ENCODE measurements around the gene SGTA. TPM values are rescaled to one million over a fixed set of nuclear protein-coding genes. Genes with fewer than 3 reads are reported as not detected.

Gene SGTA
- total RNA-seq, 1 donor from 2014 or later = 38.5 TPM

- intact Hi-C loops (cut with DNase I) = no loop called here
- ATAC-seq = no peak
- DNase-seq (ENCODE audit: low spot score) = no peak
Observed at GRCh38 chr19:2734589-2735288, 48.3 kb downstream of the SGTA start.

- intact Hi-C loops (cut with DNase I) = no loop called here
- ATAC-seq = no peak
- no peak for DNase-seq (ENCODE audit: low spot score)
Observed at GRCh38 chr19:2733930-2734588, 49.0 kb downstream of the SGTA start.

DNA sequence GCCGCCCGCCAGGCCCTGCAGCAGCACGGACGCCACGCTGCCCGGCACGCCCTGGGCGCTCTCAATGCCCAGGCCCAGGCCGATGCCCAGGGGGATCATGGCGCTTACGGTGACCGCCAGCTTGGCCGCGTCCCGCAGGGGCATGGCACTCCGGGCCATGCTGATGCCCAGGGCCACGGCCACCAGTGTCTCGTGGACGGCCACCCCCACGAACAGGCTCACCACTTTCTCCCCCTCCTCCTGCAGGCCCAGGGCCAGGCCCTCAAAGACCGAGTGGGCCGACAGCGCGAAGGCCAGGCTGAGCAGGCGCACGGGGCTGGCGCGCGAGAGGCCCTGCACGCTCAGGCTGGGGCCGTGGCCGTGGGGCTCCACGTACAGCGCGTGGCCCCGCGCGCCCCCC lies 50.2 kb downstream of the SGTA start:
- ATAC-seq (no peak), DNase-seq (ENCODE audit: low spot score) (no peak)
- intact Hi-C loops (cut with DNase I) = no loop called here

- intact Hi-C loops (cut with DNase I) = no loop called here
- DNase-seq (ENCODE audit: low spot score) (no peak), ATAC-seq (no peak)
Observed at GRCh38 chr19:2732157-2732725, 50.8 kb downstream of the SGTA start.

GRCh38 chr19:2731181-2731995 lies 51.7 kb downstream of the SGTA start:
- intact Hi-C loops (cut with DNase I) = no loop called here
- no peak for ATAC-seq
- no peak for DNase-seq (ENCODE audit: low spot score)

GRCh38 chr19:2729943-2730818 lies 52.9 kb downstream of the SGTA start:
- intact Hi-C loops (cut with DNase I) = no loop called here

DNA sequence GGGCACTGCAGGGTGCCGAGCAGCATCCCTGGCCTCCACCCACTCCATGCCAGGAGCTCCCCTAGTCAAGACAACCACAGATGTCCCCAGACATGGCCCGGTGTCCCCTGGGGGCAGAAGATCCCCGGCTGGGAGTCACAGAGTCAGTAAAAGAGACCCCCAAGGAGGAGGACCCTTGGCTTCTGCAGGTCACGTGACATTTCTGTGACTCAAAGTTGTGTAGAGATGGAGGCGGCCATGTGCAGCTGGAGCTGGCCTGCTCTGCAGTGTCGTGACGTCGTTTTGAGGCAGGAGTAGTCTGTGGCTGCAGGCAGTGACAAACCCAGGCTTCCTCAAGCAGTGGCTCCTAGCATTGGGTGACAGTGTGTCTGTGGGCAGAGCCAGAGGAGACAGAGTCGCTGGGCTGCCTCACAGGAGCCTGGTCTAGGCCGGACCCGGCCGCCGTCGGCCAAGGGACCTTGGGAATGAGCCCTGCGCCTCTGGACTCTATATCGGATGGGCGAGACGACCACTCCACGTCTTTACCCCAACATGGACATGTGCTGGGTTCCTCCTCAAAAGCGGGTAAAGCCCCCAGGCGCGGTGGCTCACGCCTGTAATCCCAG lies 54.2 kb downstream of the SGTA start:
- intact Hi-C loops (cut with DNase I) = no loop called here
- ATAC-seq (no peak), DNase-seq (ENCODE audit: low spot score) (no peak)

More at GRCh38 chr19:2729943-2730818, 52.9 kb downstream of the SGTA start:
- DNase-seq (ENCODE audit: low spot score) = no peak
- no peak for ATAC-seq

- intact Hi-C loops (cut with DNase I) = no loop called here
- DNase-seq (ENCODE audit: low spot score) (no peak), ATAC-seq (no peak)
Observed at GRCh38 chr19:2727640-2727944, 55.5 kb downstream of the SGTA start.

GRCh38 chr19:2726904-2727639 lies 56.0 kb downstream of the SGTA start:
- ATAC-seq = no peak
- intact Hi-C loops (cut with DNase I) = no loop called here
- DNase-seq (ENCODE audit: low spot score) = no peak

DNA sequence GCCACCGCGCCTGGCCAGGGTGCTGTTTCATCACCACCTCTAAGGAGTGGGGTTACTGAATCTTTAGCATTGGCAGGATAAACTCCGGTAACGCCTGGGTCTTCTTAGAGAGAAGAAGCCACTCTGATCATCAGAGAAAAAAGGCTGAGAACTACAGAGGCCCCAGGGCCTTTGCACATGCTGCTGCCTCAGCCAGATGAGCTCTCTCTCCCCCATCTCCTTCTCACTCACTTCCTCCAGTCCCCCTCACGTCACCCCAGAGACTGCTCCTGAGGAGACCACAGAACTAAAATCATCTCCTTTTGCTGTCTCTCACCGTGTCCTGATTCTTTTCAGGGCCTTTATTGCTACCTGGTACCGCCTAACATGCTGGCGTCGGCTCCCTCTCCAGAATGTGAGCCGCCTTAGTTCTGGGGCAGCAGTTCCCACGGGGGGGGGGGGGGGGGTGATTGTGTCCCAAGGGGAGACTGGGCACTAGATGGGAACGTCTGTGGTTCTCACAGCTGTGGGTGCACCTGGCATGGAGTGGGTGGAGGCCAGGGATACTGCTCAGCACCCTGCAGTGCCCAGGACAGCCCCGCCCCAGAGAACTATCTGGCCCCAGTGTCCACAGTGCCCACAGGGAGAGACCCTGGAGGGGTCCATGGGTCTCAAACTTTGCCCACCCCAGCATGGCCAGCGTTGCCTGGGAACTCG lies 56.8 kb downstream of the SGTA start:
- intact Hi-C loops (cut with DNase I) = no loop called here
- DNase-seq (ENCODE audit: low spot score) (no peak), ATAC-seq (no peak)

DNA sequence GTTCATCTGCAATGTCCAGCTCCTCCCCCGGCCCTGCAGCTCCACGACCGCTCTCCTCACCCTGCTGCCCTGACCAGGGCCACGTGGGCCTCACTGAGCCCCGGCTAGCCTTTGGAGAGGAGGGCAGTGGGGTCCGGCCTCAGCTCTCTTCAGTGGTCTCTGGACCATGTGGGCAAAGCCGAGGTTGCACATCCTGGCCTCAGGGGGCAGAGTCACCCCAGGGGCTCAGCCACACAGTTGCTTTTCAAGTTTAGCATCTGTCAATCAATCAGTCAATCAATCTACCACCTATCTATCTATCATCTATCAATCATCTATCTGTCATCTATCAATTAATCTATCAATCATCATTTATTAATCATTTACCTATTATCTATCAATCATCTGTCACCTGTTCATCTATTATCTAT lies 58.9 kb downstream of the SGTA start:
- ATAC-seq = no peak
- intact Hi-C loops (cut with DNase I) = no loop called here
- no peak for DNase-seq (ENCODE audit: low spot score)

DNA sequence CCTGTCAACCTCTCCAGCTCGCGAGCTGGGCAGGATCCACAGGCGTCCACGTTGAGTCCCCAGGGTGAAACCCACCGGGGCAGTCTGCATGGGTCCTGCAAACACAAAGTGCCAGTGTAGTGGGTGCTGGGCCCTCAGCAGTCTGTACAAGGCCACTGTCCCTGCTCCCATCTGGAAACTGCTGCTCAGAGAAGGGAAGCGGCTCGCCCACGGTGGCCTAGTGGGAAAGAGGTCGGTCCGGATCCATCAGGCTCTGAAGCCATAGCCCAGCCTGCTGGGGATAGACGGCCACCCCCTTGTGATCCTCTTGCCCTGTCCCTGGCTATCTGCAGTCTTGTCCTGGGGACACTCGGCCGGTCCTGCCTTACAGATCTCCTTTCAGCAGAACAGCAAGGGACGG lies 59.3 kb downstream of the SGTA start:
- intact Hi-C loops (cut with DNase I) = no loop called here
- no peak for DNase-seq (ENCODE audit: low spot score)
- ATAC-seq = no peak

GRCh38 chr19:2723345-2723715 lies 59.7 kb downstream of the SGTA start:
- DNase-seq (ENCODE audit: low spot score) (no peak), ATAC-seq (no peak)
- intact Hi-C loops (cut with DNase I) = no loop called here

GRCh38 chr19:2722541-2723344 lies 60.3 kb downstream of the SGTA start:
- DNase-seq (ENCODE audit: low spot score) (no peak), ATAC-seq (peak; percentile 86)
- intact Hi-C loops (cut with DNase I) = no loop called here

DNA sequence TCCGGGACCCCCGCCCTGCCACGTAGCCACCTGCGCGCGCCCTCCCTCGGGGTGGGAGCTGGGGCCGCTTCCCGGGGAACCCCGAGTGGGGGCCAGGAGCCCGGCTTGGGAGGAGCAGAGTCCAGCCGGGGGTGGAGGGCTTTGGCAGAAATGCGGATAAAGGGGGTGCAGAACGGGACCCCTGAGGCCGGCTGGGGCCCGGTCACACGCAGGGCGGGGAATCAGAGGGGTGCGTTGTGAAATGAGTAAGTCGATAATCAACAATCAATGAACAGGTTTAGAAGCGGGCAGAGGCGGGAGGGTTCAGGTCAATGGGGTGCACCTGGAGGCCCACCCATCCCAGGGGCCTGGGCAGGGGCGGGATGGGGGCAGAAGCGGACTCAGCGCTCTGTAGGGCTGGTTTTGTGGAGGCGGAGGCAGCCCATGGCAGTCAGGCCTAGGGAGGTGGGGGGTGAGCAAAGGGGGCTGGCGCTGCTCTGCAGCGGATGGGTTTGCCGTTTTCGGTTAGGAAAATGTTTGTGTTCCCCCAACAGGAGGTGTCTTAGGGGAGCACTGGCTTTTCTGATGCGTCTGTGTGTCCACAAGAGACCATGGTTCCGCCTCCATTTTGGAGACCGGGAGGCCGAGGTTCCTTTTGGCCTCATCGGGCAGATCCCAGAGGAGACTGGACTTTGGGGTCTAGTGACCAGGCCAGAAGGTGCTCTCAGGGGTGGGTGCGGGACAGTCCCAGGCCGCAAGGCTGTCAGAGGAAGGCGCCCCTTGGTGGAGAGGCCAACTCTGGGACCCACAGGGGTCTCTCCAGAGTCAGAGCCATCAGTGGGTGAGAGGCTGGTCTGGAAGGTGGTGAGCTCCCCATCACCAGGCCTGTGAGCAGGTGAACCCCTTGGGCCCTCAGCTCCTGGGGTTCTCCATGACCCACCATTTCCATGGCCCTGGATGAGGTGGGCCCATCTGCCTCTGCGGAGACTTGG lies 61.2 kb downstream of the SGTA start:
- ATAC-seq (no peak), DNase-seq (ENCODE audit: low spot score) (no peak)
- intact Hi-C loops (cut with DNase I) = no loop called here
